WTC11 (cell line): ENCODE results near the gene PRAMEF8.
"Not testable (repeated sequence)": the region's sequence is repeated elsewhere in the genome, so short reads cannot be mapped to it uniquely, and the experiment has no call there.

Experiments used
- KAT7 ChIP-seq: sonication (generic); formaldehyde crosslinking; IDR thresholded peaks from 2 replicates; pipeline ENCODE4 v1.8.1; 2023; ENCODE audit warnings: missing genetic modification reagents, mild to moderate bottlenecking, borderline replicate concordance
- MAX ChIP-seq: sonication (generic); formaldehyde crosslinking; IDR thresholded peaks from 2 replicates; pipeline ENCODE4 v1.8.0; 2022; ENCODE audit warnings: mild to moderate bottlenecking, missing genetic modification reagents
- SMAD4 ChIP-seq: sonication (generic); formaldehyde crosslinking; IDR thresholded peaks from 2 replicates; pipeline ENCODE4 v1.8.0; 2022; ENCODE audit warnings: mild to moderate bottlenecking, missing genetic modification reagents
- ZBTB43 ChIP-seq: sonication (generic); formaldehyde crosslinking; IDR thresholded peaks from 2 replicates; pipeline ENCODE4 v1.8.1; 2023; ENCODE audit warnings: mild to moderate bottlenecking, missing genetic modification reagents
- ZNF512 ChIP-seq: sonication (generic); formaldehyde crosslinking; IDR thresholded peaks from 2 replicates; pipeline ENCODE4 v1.8.1; 2022; ENCODE audit warnings: missing genetic modification reagents, borderline replicate concordance
- TF ChIP-seq, protein P1 (sequence below): fragments of 200-600 bp; IDR thresholded peaks from 2 replicates; pipeline ENCODE4 v1.8.0; 2022; ENCODE audit warnings: antibody characterized with exemption

- TF ChIP-seq, protein P1, sequence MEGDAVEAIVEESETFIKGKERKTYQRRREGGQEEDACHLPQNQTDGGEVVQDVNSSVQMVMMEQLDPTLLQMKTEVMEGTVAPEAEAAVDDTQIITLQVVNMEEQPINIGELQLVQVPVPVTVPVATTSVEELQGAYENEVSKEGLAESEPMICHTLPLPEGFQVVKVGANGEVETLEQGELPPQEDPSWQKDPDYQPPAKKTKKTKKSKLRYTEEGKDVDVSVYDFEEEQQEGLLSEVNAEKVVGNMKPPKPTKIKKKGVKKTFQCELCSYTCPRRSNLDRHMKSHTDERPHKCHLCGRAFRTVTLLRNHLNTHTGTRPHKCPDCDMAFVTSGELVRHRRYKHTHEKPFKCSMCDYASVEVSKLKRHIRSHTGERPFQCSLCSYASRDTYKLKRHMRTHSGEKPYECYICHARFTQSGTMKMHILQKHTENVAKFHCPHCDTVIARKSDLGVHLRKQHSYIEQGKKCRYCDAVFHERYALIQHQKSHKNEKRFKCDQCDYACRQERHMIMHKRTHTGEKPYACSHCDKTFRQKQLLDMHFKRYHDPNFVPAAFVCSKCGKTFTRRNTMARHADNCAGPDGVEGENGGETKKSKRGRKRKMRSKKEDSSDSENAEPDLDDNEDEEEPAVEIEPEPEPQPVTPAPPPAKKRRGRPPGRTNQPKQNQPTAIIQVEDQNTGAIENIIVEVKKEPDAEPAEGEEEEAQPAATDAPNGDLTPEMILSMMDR: not testable (repeated sequence)
- TF ChIP-seq MAX, KAT7, ZBTB43, ZNF512, SMAD4 (CRISPR knock-in tag): not testable (repeated sequence)
Measured at GRCh38 chr1:13302197-13302596, 17.3 kb upstream of the PRAMEF8 start.
